ENCODE results near the gene GPSM1.

GPSM1 gene

GRCh38 chr9:136300016-136300545 is 27.3 kb upstream of the GPSM1 start:
- ChIA-PET CTCF (interaction anchor here (0.6 to 0.8 kb wide), 2 partner anchors 9 to 22 kb away, joined by 3 to 4 read pairs; no protein-coding TSS in a partner anchor), POLR2A (no interaction called here)
- no peak for TF ChIP-seq NFRKB (IDR thresholded peaks at IDR 0.05)
- TF ChIP-seq PKNOX1 (IDR thresholded peaks at IDR 0.05) = no peak
- TF ChIP-seq SUZ12 (IDR thresholded peaks at IDR 0.05) = no peak
- TF ChIP-seq CTBP1 (IDR thresholded peaks at IDR 0.05; ENCODE audit: borderline replicate concordance) = no peak
- TF ChIP-seq ARNT (IDR thresholded peaks at IDR 0.05) = no peak
- TF ChIP-seq ELF4 (IDR thresholded peaks at IDR 0.05) = no peak
- TF ChIP-seq BHLHE40 (IDR thresholded peaks at IDR 0.05; ENCODE audit: borderline replicate concordance) = no peak
- DNase-seq (ENCODE audit: extremely low spot score) = no peak

DNA sequence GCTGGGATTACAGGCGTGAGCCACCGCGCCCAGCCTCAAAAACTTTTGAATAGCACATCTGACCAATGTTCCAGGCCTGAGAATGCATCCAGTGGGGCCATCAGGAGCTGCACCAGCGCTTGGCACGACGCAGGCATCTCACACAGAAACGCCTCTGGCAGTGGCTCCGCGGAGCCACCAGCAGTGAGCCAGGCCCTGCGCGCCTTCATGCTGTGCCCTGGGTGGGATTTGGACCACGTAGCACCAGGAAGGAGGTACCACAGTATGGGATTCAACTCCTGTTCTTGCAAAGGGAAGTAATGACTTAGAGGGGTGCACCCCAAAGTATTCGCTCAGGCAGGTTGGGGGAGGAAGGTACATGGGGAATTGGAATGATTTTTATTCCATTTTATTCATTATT is 26.5 kb upstream of the GPSM1 start:
- CTCF ChIA-PET = interaction anchor here (0.8 kb wide), 1 partner anchor 8 kb away, joined by 3 read pairs; no protein-coding TSS in a partner anchor
- TF ChIP-seq ARNT (IDR thresholded peaks at IDR 0.05) (no peak), TARDBP (IDR thresholded peaks at IDR 0.05) (no peak), HDGF (IDR thresholded peaks at IDR 0.05; ENCODE audit: borderline replicate concordance) (no peak), LEF1 (IDR thresholded peaks at IDR 0.05; ENCODE audit: borderline replicate concordance) (no peak), SUZ12 (IDR thresholded peaks at IDR 0.05) (no peak), FOXK2 (IDR thresholded peaks at IDR 0.05) (no peak), BHLHE40 (IDR thresholded peaks at IDR 0.05; ENCODE audit: borderline replicate concordance) (no peak), FOXM1 (IDR thresholded peaks at IDR 0.05; ENCODE audit: borderline replicate concordance) (no peak), CTBP1 (IDR thresholded peaks at IDR 0.05; ENCODE audit: borderline replicate concordance) (no peak), PKNOX1 (IDR thresholded peaks at IDR 0.05) (no peak), L3MBTL2 (conservative IDR thresholded peaks at IDR 0.05) (no peak), FOXA1 (IDR thresholded peaks at IDR 0.05) (no peak), NFRKB (IDR thresholded peaks at IDR 0.05) (no peak), ZNF384 (IDR thresholded peaks at IDR 0.05) (no peak), SP1 (IDR thresholded peaks at IDR 0.05) (no peak), ELF4 (IDR thresholded peaks at IDR 0.05) (no peak)
- DNase-seq (ENCODE audit: extremely low spot score) = no peak
- POLR2A ChIA-PET = no interaction called here

GRCh38 chr9:136302527-136302926 is 24.8 kb upstream of the GPSM1 start:
- ChIA-PET CTCF (no interaction called here), POLR2A (no interaction called here)
- no peak for TF ChIP-seq L3MBTL2 (conservative IDR thresholded peaks at IDR 0.05)
- no peak for TF ChIP-seq CTBP1 (IDR thresholded peaks at IDR 0.05; ENCODE audit: borderline replicate concordance)
- no peak for TF ChIP-seq NFRKB (IDR thresholded peaks at IDR 0.05)
- no peak for TF ChIP-seq TARDBP (IDR thresholded peaks at IDR 0.05)
- TF ChIP-seq SP1 (IDR thresholded peaks at IDR 0.05) = no peak
- no peak for TF ChIP-seq LEF1 (IDR thresholded peaks at IDR 0.05; ENCODE audit: borderline replicate concordance)
- no peak for TF ChIP-seq HDGF (IDR thresholded peaks at IDR 0.05; ENCODE audit: borderline replicate concordance)
- TF ChIP-seq PKNOX1 (IDR thresholded peaks at IDR 0.05) = no peak
- TF ChIP-seq BHLHE40 (IDR thresholded peaks at IDR 0.05; ENCODE audit: borderline replicate concordance) = no peak
- no peak for TF ChIP-seq ARNT (IDR thresholded peaks at IDR 0.05)
- no peak for TF ChIP-seq FOXA1 (IDR thresholded peaks at IDR 0.05)
- no peak for TF ChIP-seq FOXM1 (IDR thresholded peaks at IDR 0.05; ENCODE audit: borderline replicate concordance)
- TF ChIP-seq ZNF384 (IDR thresholded peaks at IDR 0.05) = no peak
- TF ChIP-seq ELF4 (IDR thresholded peaks at IDR 0.05) = no peak
- no peak for TF ChIP-seq SUZ12 (IDR thresholded peaks at IDR 0.05)
- no peak for TF ChIP-seq FOXK2 (IDR thresholded peaks at IDR 0.05)
- DNase-seq (ENCODE audit: extremely low spot score) = no peak

GRCh38 chr9:136303066-136303824 is 24.1 kb upstream of the GPSM1 start:
- no peak for DNase-seq (ENCODE audit: extremely low spot score)
- ChIA-PET POLR2A (interaction anchor here (1.2 kb wide), 1 partner anchor 60 kb away, joined by 4 read pairs; no protein-coding TSS in a partner anchor), CTCF (no interaction called here)
- no peak for TF ChIP-seq FOXA1 (IDR thresholded peaks at IDR 0.05)
- no peak for TF ChIP-seq TARDBP (IDR thresholded peaks at IDR 0.05)
- TF ChIP-seq BHLHE40 (IDR thresholded peaks at IDR 0.05; ENCODE audit: borderline replicate concordance) = no peak
- no peak for TF ChIP-seq NFRKB (IDR thresholded peaks at IDR 0.05)
- TF ChIP-seq L3MBTL2 (conservative IDR thresholded peaks at IDR 0.05) = no peak
- TF ChIP-seq ELF4 (IDR thresholded peaks at IDR 0.05) = no peak
- no peak for TF ChIP-seq ARNT (IDR thresholded peaks at IDR 0.05)
- no peak for TF ChIP-seq ZNF384 (IDR thresholded peaks at IDR 0.05)
- TF ChIP-seq FOXM1 (IDR thresholded peaks at IDR 0.05; ENCODE audit: borderline replicate concordance) = no peak
- TF ChIP-seq CTBP1 (IDR thresholded peaks at IDR 0.05; ENCODE audit: borderline replicate concordance) = no peak
- TF ChIP-seq FOXK2 (IDR thresholded peaks at IDR 0.05) = no peak
- TF ChIP-seq LEF1 (IDR thresholded peaks at IDR 0.05; ENCODE audit: borderline replicate concordance) = no peak
- TF ChIP-seq SUZ12 (IDR thresholded peaks at IDR 0.05) = no peak
- no peak for TF ChIP-seq HDGF (IDR thresholded peaks at IDR 0.05; ENCODE audit: borderline replicate concordance)
- no peak for TF ChIP-seq PKNOX1 (IDR thresholded peaks at IDR 0.05)

DNA sequence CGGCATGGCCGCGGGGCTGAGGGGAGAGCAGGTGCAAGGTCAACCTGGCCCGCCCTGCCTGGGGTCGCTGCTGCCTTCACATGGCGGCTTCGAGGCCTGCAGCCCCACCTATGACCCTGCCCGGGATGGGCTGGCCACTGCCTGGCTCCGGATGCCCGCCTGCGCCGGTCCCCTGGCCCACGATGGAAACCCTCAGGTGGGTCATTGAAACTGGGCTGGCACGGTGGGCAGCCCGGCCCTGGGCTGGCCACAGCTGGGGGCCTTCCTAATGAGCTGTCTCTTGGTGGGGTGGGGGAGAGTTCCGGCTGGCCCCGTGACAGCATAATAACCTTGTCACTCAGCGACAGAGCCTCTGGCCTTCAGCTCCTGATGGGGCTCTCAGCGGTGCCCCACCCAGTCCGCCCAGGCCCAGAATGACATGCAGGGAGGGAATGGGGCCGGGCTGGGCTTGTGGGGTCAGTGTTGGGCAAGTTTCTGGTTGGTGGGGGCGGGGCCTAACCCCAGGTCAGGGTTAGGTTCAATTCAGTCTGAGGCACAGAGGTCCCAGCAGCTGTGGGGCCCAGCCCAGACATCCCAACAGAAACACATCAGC is 23.4 kb upstream of the GPSM1 start, which contains the start of gene CCDC187:
Gene CCDC187, minus strand, starts transcription at position 270 of the 592 bp plus-strand sequence. Its CDS starts 264 bp downstream, at position 6.
- DNase-seq (ENCODE audit: extremely low spot score) = no peak
- ChIA-PET CTCF (no interaction called here), POLR2A (interaction anchor here (1.2 kb wide), 1 partner anchor 59 kb away, joined by 4 read pairs; no protein-coding TSS in a partner anchor)
- TF ChIP-seq PKNOX1 (IDR thresholded peaks at IDR 0.05) = no peak
- TF ChIP-seq ARNT (IDR thresholded peaks at IDR 0.05) = no peak
- TF ChIP-seq BHLHE40 (IDR thresholded peaks at IDR 0.05; ENCODE audit: borderline replicate concordance) = no peak
- no peak for TF ChIP-seq FOXA1 (IDR thresholded peaks at IDR 0.05)
- TF ChIP-seq CTBP1 (IDR thresholded peaks at IDR 0.05; ENCODE audit: borderline replicate concordance) = no peak
- no peak for TF ChIP-seq L3MBTL2 (conservative IDR thresholded peaks at IDR 0.05)
- no peak for TF ChIP-seq SUZ12 (IDR thresholded peaks at IDR 0.05)
- no peak for TF ChIP-seq HDGF (IDR thresholded peaks at IDR 0.05; ENCODE audit: borderline replicate concordance)
- no peak for TF ChIP-seq FOXM1 (IDR thresholded peaks at IDR 0.05; ENCODE audit: borderline replicate concordance)
- no peak for TF ChIP-seq TARDBP (IDR thresholded peaks at IDR 0.05)
- no peak for TF ChIP-seq LEF1 (IDR thresholded peaks at IDR 0.05; ENCODE audit: borderline replicate concordance)
- TF ChIP-seq ZNF384 (IDR thresholded peaks at IDR 0.05) = no peak

Measured in HEK293T (cell line).